Measurements from ENCODE around the gene DMC1. TPM values are rescaled to one million over a fixed set of nuclear protein-coding genes. Genes with fewer than 3 reads are reported as not detected.

DMC1 gene
- total RNA-seq, 1 experiment from 2014 or later, result 0.89 TPM

DNA sequence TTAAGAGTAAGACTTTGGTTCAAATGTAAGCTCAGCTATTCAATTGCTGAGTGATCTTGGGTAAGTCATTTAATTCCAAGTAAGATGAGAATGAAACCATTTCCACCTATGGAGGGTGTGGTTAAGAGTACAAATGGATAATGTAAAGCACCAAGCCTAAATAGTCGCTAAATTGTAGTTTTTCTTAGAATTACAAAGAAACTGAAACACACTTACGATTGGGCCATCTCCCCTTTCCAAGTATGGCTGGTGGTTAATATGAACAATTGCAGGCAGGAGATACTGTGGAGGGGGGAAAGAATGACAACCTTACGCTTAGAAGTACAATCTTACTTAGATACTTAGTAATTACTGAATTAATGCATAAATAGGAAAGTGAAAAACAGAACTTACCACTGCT, 72.1 kb downstream of the DMC1 start:
- H3K79me2 ChIP-seq (ENCODE audit: insufficient read depth, low read length), result peaks cover 97% of the 10 kb centered on the region
- H3K9ac ChIP-seq (ENCODE audit: low read length), result no peak overlapping the region
- CTCF ChIA-PET, result no interaction called here
- no peak overlapping the region for H2AFZ ChIP-seq (ENCODE audit: low read depth, low read length, poor library complexity, severe bottlenecking)
- H4K20me1 ChIP-seq (ENCODE audit: insufficient read depth), result peaks cover 48% of the 10 kb centered on the region; the same call in 1 of the 2 replicates
- H3K4me2 ChIP-seq (ENCODE audit: low read length), result no peak overlapping the region
- RAD21 ChIA-PET (ENCODE audit: low non-redundant PET in 1 of 2, low total read pairs in 2 of 2, uncharacterized antibody in 2 of 2, unreplicated experiment in 2 of 2), result no interaction called here
- peaks cover 81 to 90% of the 10 kb centered on the region in 2 experiments for H3K36me3 ChIP-seq (ENCODE audit: control insufficient read depth in 1 of 2, insufficient read depth in 2 of 2, low read length in 2 of 2)
- POLR2A ChIA-PET, result no interaction called here
- no peak overlapping the region for H3K27ac ChIP-seq (ENCODE audit: low read depth, low read length)
- DNase-seq (ENCODE audit: low read depth, low spot score) (no peak), ATAC-seq (no peak)
- H3K4me1 ChIP-seq (ENCODE audit: control insufficient read depth in 1 of 2, insufficient read depth in 2 of 2, low read length in 2 of 2), result no peaks in the 10 kb centered on the region
- TF ChIP-seq ELF1 (IDR thresholded peaks at IDR 0.05; ENCODE audit: borderline replicate concordance, low read depth) (no peak), RAD21 (IDR thresholded peaks at IDR 0.05; ENCODE audit: low read depth) (no peak), POLR2AphosphoS5 (IDR thresholded peaks at IDR 0.05; ENCODE audit: low read depth, low read length) (no peak), EGR1 (IDR thresholded peaks at IDR 0.05; ENCODE audit: low read depth) (no peak), POLR2A (IDR thresholded peaks at IDR 0.05; ENCODE audit: borderline replicate concordance, extremely low read depth, insufficient read depth, insufficient read length) (no peak), ZFX (IDR thresholded peaks at IDR 0.05) (no peak), FOSL1 (IDR thresholded peaks at IDR 0.05; ENCODE audit: low read depth) (no peak), CBX3 (IDR thresholded peaks at IDR 0.05; ENCODE audit: low read depth) (no peak), ZNF274 (IDR thresholded peaks at IDR 0.05; ENCODE audit: low read depth, low read length) (no peak), SRF (IDR thresholded peaks at IDR 0.05; ENCODE audit: low read depth) (no peak), CEBPB (IDR thresholded peaks at IDR 0.05; ENCODE audit: low read depth) (no peak), SIN3A (IDR thresholded peaks at IDR 0.05; ENCODE audit: low read depth) (no peak), JUND (IDR thresholded peaks at IDR 0.05) (no peak), SP1 (IDR thresholded peaks at IDR 0.05; ENCODE audit: low read depth) (no peak), EZH2 (IDR thresholded peaks at IDR 0.05) (no peak)
- TF ChIP-seq, protein P1, sequence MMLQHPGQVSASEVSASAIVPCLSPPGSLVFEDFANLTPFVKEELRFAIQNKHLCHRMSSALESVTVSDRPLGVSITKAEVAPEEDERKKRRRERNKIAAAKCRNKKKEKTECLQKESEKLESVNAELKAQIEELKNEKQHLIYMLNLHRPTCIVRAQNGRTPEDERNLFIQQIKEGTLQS (IDR thresholded peaks at IDR 0.05), result no peak
- TF ChIP-seq, protein P2, sequence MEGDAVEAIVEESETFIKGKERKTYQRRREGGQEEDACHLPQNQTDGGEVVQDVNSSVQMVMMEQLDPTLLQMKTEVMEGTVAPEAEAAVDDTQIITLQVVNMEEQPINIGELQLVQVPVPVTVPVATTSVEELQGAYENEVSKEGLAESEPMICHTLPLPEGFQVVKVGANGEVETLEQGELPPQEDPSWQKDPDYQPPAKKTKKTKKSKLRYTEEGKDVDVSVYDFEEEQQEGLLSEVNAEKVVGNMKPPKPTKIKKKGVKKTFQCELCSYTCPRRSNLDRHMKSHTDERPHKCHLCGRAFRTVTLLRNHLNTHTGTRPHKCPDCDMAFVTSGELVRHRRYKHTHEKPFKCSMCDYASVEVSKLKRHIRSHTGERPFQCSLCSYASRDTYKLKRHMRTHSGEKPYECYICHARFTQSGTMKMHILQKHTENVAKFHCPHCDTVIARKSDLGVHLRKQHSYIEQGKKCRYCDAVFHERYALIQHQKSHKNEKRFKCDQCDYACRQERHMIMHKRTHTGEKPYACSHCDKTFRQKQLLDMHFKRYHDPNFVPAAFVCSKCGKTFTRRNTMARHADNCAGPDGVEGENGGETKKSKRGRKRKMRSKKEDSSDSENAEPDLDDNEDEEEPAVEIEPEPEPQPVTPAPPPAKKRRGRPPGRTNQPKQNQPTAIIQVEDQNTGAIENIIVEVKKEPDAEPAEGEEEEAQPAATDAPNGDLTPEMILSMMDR (IDR thresholded peaks at IDR 0.05 in 2 of 3, conservative IDR thresholded peaks at IDR 0.05 in 1 of 3; ENCODE audit: borderline replicate concordance in 1 of 3, insufficient read depth in 1 of 3, low read depth in 2 of 3, low read length in 2 of 3), result no peak
- H3K4me3 ChIP-seq (replicated peaks in 1 of 2; ENCODE audit: low read depth in 1 of 2, low read length in 2 of 2), result no peak overlapping the region
- H3K27me3 ChIP-seq (ENCODE audit: insufficient read depth, low read length), result no peaks in the 10 kb centered on the region
- H3K9me2 ChIP-seq (ENCODE audit: insufficient read depth), result no peaks in the 10 kb centered on the region
- BruUV-seq (replicated peaks), result no TSS peak
- intact Hi-C loops (cut with micrococcal nuclease), result no loop called here
- no peaks in the 10 kb centered on the region for H3K9me3 ChIP-seq (ENCODE audit: control insufficient read depth in 1 of 2, insufficient read depth in 1 of 2, low read depth in 1 of 2, low read length in 2 of 2)

All from HCT116 (cell line).